Loucy (cell line): ENCODE results near the gene NPIPB2.

Experiments used
- CTCF ChIP-seq: fragments of 200-600 bp; sonication (generic); conservative IDR thresholded peaks from 2 replicates; pipeline ENCODE4 v1.5.1; 2014; ENCODE audit warnings: mild to moderate bottlenecking, antibody characterized with exemption, low read length
- EZH2phosphoT487 ChIP-seq: fragments of 200-600 bp; IDR thresholded peaks from 2 replicates; pipeline ENCODE4 v1.6.1; 2018; ENCODE audit warnings: antibody characterized with exemption, mild to moderate bottlenecking, moderate library complexity, borderline replicate concordance

- TF ChIP-seq CTCF = no peak
- no peak for TF ChIP-seq EZH2phosphoT487
Measured at GRCh38 chr16:11914210-11915113, 27.4 kb downstream of the NPIPB2 start.
